ENCODE data around the gene MSX2.

Gene MSX2

DNA sequence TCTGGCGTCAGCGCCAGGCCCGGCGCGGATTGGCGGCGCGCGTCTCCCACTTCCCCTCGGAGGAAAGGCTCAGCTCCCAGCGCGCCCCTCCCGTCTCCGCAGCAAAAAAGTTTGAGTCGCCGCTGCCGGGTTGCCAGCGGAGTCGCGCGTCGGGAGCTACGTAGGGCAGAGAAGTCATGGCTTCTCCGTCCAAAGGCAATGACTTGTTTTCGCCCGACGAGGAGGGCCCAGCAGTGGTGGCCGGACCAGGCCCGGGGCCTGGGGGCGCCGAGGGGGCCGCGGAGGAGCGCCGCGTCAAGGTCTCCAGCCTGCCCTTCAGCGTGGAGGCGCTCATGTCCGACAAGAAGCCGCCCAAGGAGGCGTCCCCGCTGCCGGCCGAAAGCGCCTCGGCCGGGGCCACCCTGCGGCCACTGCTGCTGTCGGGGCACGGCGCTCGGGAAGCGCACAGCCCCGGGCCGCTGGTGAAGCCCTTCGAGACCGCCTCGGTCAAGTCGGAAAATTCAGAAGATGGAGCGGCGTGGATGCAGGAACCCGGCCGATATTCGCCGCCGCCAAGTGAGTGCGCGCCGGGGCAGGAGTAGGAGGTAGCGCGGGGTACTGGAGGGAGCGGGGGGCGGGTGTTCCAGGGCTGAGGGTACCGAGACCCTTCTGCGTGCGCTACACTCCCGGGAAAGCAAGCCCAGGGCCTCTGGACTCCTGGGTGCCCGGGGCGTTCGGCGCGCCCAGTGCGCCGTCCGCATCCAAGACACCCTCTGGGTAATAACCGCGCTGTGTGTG lies at the start of gene MSX2:
Gene MSX2 (plus strand): TSS at position 99 of the 777 bp plus-strand sequence. CDS start 78 bp downstream, at position 177.
- DNase-seq (ENCODE audit: low read depth in 2 of 2, low spot score in 1 of 2), result no peak

DNA sequence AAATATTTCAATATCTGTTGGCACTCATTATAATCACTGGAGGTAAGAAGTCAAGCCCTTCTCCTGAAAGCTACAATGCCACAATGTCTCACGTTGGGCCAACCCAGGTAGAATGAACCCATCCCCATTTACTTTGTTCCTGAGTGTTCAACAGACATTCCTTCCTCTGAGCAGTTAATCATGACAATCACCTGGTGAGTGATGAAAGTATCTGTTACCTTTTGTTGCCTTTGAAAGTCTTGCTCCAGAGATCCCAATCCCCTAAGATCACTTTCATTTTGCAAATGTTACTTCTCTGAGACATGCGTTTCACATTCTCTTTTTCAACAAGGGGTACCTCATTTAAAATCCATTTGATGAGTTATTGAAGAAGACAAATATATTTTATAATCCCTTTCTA lies 49.3 kb upstream of the MSX2 start:
- no peak for DNase-seq (ENCODE audit: low read depth in 2 of 2, low spot score in 1 of 2)

DNA sequence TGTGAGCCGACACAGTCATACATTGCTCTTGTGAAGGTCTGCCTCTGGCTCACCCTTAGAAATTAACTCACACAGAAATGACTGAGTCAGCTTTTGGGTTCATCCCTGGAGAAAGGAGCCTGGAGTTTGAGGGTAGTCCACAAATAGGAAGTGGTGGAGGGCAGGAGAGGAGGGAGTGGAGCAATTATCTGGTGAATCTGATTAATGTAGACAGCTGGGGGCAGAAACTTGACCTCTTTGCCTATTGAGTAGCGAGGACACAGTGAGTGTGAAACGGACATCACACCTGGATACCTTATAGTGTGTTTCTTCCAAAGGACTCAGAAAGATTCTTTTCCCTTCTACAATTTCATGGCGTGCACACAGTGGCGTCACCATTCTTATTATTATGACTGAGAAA lies 48.5 kb upstream of the MSX2 start:
- no peak for DNase-seq (ENCODE audit: low read depth in 2 of 2, low spot score in 1 of 2)

DNA sequence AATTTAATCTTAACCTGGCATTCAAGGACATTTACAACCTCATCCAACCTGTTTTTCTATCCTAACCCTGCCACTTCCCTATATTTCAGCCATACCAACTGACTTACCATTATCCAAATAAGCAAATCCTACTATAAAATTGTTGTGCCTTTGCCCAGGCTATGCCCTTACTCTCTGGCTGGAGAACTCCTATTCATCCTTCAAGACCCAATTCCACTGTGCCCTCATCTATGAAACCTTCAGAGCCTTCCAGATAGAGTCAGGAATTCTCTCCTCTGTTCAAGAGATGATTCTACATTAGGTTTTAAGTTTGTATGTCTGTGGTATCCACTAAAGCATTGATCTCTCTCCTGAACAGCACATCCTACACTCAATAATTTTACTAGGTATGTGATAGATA lies 46.3 kb upstream of the MSX2 start:
- DNase-seq (ENCODE audit: low read depth in 2 of 2, low spot score in 1 of 2), result no peak

DNA sequence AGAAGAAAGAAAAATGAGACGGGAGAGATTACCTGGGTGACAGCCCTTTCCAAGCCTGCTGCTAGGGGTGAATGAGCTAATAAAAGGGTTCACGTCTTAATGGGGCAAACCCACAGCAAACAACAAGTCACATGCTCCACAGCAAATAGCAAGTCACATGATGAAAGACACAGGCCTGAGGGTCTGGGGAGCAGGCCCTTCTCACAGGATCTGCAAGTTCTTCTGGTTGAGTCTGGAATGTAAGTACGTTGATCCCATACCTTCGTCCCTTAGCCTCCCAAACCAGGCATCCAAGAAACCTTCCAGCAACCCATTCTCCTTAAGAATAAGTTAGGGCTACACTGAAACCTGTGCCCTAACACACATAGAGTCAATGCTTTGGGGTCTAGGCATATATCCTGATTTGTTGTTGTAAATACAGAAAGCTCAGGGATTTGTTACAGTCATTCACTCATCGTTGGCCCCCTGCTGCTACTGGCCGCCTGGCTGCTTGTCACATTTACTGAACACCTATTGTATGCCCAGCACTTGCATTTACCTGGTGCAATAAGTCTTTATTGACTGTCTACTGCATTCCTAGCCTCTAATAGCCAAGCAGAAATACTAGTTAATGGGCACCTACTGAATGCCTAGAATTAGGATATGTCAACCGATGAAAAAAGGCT lies 43.3 kb upstream of the MSX2 start:
- no peak for DNase-seq (ENCODE audit: low read depth in 2 of 2, low spot score in 1 of 2)

DNA sequence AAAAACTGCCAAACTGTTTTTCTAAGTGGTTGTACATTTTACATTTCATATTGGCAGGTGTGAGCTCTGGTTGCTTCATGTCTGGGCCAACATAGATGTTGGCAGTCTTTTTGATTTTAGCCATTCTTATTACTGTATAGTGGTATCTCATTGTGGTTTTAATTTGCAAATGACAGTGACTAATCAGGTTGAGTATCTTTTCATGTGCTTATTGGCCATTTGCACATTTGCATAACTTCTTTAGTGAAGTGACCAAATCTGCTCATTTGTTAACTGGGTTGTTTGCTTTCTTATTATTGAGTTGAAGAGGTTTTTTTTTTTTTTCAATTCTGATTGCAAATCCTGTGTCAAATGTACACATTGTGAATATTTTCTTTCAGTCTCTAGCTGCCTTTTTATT lies 36.9 kb upstream of the MSX2 start:
- no peak for DNase-seq (ENCODE audit: low read depth in 2 of 2, low spot score in 1 of 2)

DNA sequence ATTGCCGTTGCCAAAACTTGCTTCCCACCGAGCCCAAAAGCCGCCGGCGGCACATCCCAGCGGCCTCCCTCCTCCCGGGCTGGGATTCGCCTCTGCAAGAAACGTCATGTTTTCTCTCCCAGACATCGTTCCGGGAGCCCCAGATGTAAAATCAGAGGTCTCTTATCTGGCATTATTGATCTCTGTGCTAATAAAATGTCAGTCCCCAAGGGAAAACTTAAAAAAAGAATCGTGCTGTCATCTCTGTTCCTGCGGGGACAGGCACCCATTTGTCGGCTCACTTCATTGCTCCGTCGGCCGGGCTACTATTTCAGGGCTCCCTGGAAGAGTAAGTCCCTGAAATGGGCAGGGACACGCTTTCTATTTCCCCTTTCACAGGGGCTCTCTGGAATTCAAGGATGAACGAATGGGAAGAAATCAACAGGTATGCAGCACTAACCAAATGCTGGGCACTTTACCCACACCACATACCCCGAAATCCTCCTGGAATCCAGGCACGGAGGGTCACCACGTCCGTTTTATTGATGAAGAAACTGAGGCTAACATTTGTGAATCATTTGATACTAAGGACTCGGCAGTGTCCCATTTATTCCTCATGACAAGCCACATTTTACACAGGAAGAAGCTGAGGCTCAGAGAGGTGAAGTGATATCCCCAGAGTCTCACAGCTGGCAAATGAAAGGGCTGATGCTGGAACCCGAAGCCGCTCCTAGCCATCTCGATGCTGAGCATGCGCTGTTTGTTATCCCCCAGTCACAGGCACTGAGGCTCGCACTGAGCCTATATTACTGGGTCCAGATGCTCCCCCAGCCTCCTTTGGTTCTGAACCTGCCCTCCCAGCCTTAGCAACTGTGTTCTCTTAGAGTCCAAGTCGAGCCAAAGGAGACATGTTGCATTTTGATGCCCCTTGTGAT lies 35.7 kb upstream of the MSX2 start:
- no peak for DNase-seq (ENCODE audit: low read depth in 2 of 2, low spot score in 1 of 2)

DNA sequence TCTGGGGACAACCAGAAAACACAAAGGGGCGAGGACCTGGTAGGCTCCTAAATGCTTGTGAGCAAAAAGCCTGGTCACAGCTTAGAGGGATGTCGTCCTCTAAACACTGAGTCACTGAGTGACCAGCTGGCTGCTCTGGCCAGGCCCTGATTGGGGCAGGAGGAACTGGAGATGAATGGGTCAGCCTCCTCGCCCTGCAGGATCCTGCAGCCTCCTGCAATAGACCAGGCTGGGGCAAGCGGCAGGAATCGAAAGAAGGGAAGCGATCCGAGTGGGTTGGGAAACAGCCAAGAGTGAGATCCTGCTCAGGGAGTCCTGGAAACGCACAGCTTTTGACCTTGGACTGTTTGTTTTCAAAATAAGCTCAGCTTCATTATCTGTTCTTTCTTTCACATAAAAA lies 34.1 kb upstream of the MSX2 start:
- DNase-seq (ENCODE audit: low read depth in 2 of 2, low spot score in 1 of 2), result no peak

DNA sequence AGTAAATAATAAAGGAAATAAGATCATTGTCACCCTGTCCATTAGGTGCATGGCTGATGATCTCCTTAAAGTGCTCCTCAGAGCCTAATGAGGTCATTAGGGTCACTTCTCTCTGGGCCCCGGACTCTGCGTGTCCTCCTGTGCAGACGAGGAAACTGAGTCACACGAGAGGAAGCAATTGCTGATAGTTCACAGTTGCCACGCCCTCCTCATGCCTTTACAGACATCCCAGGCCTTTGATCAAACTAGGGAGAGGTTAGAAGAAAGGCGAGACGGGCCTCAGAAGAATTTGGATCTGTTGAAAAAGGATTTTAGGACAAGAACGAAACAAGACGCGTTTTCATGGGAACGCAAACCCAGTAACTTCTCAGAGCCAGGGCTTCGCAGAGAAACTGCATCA lies 32.0 kb upstream of the MSX2 start:
- no peak for DNase-seq (ENCODE audit: low read depth in 2 of 2, low spot score in 1 of 2)

DNA sequence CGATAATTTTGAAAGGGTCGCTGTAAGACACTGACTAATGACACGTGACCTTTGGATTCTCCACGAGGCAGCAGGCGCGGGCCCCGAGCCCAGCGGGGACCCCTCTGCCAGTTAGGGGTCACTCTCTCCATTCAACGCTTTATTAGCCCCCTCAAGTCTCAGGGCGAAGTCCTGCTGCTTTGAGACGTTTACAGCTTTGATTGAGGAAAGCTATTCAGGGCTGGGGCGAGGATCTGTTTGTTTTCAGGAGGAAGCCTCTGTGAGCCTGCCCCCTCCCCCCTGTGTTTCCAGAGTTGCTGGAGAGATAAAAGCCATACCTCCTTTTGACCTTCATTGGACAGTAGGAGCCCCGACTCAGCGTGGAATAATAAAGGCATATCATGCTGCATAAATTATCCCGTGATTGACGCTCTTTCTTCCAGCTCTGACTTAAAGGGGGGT lies 31.4 kb upstream of the MSX2 start:
- no peak for DNase-seq (ENCODE audit: low read depth in 2 of 2, low spot score in 1 of 2)

DNA sequence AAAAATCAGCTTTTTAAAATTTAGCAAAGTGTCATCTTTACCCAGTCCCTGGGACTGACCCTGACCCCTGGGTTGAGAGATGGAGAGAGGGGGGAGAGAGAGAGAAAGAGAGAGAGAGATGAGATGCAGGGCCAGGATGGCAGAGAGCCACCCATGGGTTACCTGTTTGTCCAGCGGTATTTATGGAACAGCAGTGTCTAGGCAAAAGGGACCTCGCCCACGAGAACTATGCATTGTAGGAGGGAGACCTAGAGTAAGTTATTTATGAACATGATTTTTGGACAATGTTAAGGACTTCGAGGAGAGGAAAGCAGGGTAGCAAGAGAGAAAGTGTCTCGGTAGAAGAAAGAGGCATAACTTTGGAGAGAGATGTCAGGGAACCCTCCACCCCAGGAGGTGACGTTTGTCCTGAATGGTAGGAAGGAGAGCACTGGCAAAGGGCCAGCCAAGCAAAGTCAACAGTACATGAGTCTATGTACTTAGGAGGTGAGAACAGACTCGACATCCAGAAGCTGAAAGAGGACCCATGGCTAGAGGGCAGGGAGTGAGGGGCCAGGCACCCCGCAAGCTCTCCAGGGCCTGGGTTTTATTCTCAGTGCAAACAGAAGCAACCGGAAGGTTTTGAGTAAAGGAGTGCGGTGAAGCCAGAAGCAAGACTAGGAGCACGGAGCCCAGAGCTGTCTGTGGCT lies 30.5 kb upstream of the MSX2 start:
- DNase-seq (ENCODE audit: low read depth in 2 of 2, low spot score in 1 of 2), result no peak

DNA sequence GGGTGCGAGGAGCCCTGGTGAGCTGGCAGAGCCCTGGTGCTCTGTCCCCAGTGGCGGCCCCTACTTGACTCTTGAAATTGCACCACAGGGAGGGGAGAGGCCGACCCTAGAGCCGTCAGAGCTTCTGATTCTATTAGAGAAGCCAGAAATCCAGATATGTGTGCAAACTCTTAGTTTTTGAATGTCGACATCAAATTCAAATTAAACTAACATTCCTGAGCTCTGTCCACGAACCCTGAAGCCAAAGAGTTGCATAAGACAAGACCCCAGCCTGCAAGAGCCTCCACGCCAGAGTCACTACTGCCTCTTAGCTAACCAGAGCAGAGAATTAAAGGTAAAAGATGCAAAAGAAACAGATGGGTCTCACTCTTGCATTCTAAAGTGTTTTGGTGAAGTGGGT lies 29.8 kb upstream of the MSX2 start:
- DNase-seq (ENCODE audit: low read depth in 2 of 2, low spot score in 1 of 2), result no peak

DNA sequence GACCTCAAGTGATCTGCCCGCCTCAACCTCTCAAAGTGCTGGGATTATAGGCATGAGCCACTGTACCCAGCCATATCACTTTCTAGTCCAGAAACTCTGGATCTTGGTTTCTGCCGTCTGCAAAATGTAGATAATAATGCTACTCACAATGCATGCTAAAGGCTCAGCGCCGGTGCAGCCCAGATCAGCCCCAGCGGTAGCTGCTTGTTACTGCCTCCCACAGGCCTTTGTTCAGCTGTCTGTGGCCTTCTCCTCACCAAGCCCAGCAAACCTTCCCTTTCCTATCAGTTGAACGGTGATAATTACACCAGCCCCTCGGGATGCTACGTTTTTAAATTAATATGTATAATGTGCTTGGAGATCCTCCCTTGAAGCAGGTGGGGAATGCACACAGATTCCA lies 26.2 kb upstream of the MSX2 start:
- DNase-seq (ENCODE audit: low read depth in 2 of 2, low spot score in 1 of 2), result no peak

DNA sequence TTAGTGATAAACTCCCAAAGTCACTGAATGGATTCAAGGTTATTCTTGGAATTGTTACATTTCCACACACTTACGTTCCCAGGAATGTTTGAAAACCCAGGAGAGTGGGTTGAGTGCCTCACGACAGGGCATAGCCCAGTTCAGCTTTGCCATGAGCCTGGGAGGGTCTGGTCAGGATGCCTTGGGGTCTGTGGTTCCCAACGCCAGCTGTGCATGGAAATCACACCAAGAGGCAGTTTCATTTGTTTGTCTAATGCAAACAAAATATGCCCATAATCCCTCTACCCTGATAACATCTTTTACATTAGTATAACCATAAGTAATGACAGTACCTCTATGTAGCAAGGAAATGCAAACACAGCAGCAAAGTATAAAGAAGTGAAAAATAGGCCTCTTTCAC lies 25.3 kb upstream of the MSX2 start:
- no peak for DNase-seq (ENCODE audit: low read depth in 2 of 2, low spot score in 1 of 2)

DNA sequence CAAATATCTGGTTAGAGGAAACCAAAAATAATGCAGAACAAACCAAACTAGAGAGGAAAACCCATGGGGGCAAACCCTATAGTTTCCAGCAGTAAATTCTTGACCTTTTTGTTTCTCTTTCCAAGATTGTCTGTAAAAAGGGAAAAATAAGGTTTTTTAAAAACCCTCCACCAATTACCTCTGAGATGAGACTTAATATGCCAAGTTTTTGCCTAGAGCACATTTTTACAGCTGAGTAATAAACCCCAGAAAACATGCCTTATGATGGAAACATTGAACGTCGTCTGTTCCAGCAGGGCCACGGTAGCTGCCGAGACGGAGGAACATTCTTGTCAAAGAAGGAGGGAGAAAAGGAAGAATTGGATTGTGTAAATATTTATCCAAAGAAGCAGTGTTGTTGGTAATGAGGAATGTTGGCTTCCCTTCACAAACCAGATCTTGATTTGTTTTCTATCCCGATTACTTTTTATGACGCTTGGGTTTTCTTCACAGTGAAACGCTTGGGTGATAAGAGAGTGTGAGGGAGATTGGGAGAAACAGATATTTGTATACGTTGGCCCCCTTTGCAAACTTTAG lies 17.3 kb upstream of the MSX2 start:
- DNase-seq (ENCODE audit: low read depth in 2 of 2, low spot score in 1 of 2), result no peak

DNA sequence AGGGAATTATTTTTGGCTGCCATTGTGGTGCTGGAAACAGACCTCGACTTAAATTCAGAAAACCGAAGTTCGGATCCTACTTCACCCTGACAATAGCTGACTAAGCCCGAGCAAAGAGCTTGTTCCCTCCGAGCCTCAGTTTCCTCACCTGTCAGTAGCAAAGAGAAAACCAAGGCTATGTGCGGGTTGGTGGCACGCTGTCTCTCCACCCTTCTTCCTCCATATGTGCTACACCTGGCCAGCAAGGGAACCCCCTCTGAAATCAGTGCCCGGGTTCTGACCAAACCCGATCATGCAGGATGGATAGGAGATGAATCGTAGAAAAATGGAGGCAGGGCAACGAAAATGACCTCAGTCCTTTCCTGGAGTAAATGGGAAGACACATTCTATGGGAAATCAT lies 16.7 kb upstream of the MSX2 start:
- no peak for DNase-seq (ENCODE audit: low read depth in 2 of 2, low spot score in 1 of 2)

DNA sequence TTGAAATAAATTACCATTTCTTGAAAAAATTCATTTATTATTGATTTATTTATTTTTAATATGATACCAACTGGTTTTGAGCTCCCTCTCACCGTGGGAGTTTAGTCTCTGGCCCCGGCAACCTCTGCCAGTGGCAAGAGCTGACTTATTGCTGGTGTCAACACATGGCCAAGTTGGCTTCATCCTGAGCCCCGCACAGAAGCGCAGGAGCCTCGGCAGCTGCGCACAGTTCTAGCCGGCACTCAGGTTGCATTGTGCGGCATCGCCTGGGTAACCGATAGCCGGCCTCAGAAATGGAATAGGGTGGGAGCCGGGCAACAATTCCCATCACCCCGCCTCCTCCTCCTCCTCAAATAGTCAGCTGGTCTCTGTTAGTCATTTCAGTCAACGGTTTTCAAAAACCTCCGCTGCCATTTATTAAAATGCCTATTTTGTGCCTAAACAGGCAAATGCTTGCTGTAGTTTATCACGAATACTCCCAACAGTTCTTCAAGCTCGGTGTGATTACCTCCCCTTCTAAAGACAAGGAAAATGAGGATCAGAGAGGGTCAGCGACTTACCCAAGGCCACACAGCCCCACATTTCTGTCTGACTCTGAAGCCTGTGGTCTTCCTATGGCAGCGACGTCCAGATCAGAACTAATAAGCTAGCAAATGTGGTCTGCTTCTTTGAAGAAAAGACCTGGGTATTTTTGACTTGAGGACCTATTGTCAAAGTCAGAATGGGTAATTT lies 15.7 kb upstream of the MSX2 start:
- no peak for DNase-seq (ENCODE audit: low read depth in 2 of 2, low spot score in 1 of 2)

DNA sequence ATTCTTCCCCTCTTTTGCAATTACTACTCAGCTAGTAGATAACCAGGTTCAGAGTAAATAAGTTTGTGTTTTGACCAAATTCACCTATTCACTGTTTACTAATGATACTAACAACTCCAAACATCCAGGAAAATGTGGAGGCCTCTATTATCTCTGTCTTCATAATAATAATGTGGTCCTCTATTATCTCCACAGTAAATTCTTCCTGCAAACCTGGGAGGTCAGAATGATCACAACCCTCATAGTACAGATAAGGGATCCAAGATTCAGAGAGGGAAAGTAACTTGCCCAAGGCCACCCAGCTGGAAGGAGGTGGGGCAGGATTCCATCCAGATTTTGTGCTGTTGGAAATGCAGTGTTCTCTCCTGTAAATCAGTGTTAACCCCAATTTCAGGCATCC lies 9.6 kb upstream of the MSX2 start:
- DNase-seq (ENCODE audit: low read depth in 2 of 2, low spot score in 1 of 2), result no peak

DNA sequence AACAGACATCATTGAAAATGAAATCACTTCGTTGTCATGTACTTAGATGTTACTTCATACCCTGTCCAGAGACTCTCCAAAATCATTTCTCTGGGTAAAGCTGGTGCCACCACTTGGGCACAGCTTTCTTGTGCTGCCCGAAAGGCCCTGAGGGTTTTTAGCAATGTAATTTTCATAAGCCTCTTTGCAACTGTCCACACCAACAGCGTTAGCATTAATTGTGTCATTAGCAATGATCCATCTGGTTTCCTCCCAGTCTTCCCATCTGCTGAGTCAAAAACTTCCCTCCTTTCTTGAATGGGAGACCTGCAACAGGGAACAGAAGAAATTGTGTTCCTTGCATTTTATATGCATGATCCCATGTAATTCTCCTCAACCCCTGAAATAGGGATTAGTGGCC lies 8.6 kb upstream of the MSX2 start:
- no peak for DNase-seq (ENCODE audit: low read depth in 2 of 2, low spot score in 1 of 2)

DNA sequence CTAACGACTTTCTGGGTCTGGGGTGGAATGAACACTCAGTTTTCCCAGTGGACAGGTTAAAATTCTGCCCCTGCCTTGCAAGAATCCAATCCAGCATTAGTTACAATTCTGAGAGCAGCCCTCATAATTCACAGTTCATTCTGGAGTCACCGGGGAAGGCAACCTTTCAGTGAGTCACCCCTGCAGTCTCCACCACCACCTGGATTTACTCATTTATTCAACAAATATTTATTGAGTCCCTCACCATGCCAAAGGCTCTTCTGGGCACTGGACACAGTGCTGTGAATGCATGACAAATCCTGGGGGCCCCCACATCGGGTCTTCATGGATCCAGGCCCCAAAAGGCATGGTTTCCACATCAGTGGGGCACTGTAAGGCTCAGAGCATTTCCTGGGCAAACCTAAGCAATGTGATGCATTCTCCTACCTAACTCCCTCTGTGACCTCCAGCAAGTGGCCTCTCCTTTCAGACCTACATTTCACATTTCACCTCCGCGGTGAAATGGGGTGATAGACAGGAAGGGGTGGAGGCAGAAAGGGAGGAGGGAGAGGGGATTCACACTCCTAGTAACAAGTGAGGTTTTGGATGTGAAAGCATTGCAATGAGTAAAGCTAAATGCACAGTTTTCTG lies 6.4 kb upstream of the MSX2 start:
- no peak for DNase-seq (ENCODE audit: low read depth in 2 of 2, low spot score in 1 of 2)

All from stimulated activated CD8-positive, alpha-beta memory T cell treated with anti-CD3 and anti-CD28 coated beads, Interleukin-4, amount 100 ng/mL, for 4 hours (primary cell).